ENCODE measurements around the gene PBXIP1.
"Not testable (repeated sequence)": the region's sequence is repeated elsewhere in the genome, so short reads cannot be mapped to it uniquely, and the experiment has no call there.

The PBXIP1 gene

DNA sequence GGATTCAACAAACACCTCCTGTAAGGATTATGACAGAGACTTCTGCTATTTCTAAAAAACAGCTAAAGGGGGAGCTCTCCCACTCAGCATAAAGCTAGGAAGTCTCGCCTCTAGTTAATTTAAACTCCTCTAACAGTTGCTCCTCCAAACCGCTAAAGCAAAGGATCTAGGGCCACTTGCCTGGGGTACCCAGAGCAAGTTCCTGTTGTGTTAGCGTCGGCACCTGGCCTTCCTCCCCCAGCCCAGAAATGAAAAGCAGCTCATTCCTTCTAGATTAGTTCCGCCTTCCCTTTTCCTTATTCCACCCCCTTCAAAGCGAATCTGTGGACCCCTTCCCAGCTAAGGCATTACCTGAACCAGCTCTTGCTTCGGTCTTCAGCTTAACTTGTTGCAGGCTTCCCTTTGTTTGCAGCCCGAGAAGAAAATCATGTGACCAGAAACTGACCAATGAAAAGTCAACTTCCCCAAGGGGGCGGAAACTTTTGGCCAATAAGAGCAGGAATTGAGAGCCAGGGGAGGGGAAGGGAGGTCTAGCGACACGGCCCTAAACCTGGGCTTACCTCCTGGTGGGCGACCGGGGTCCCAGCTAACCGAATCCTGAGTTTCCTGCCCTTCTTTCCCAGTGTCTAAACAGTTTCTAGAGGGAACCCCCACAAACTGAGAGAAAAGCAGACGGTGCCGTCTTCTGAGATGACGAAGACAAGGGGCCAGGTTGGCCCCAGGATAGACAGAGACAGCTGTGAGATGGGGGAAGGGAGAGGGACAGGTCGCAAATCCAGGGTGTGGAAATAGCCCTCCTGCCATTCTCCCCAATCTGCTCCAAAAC is at the start of gene PBXIP1:
Gene PBXIP1 (minus strand): TSS at position 382 of the 826 bp plus-strand sequence. CDS start 2,378 bp downstream, outside the sequence.
- peak; percentile 92 for DNase-seq (ENCODE audit: low spot score)

- DNase-seq (ENCODE audit: low spot score): peak; percentile 84
Measured at GRCh38 chr1:155005076-155006011, 49.4 kb upstream of the PBXIP1 start.

GRCh38 chr1:155004352-155005075 is 48.6 kb upstream of the PBXIP1 start:
- no peak for DNase-seq (ENCODE audit: low spot score)

DNA sequence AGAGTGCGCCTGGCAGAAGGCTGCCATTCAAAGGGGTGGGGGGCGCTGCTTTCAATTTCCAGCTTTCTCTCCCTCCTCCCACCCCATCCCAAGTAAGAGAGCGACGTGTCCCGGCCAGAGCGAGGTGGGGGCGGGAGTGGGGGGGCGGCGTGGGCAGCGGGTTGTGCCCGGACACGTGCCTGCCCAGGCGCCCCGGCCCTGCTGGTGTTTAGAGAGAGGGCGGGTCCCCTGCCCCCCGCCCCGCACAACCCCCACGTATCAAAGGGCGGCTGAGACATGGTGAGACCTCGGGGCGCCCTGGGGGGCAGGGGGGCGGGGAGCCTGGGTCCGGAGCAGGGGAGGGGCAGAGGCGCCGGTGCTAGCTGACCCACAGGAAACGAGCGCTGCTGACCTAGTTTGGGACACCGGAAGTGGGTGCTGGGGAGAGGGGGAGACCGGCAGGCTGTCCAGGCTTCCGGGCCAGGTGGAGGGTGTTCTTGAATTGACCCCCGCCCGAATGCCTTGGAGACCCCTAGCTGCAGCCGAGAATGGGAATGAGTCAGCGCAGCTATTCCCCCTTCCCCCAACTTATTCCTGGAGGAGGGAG is 48.0 kb upstream of the PBXIP1 start:
- peak; percentile 66 for DNase-seq (ENCODE audit: low spot score)

- DNase-seq (ENCODE audit: low spot score): no peak
Measured at GRCh38 chr1:155003227-155003765, 47.4 kb upstream of the PBXIP1 start.

GRCh38 chr1:155002464-155003226 is 46.7 kb upstream of the PBXIP1 start, which contains the start of gene ZBTB7B:
TSS of gene ZBTB7B (plus strand) at chr1:155002802. CDS start at chr1:155014661, 11,859 bp downstream.
- DNase-seq (ENCODE audit: low spot score): no peak

DNA sequence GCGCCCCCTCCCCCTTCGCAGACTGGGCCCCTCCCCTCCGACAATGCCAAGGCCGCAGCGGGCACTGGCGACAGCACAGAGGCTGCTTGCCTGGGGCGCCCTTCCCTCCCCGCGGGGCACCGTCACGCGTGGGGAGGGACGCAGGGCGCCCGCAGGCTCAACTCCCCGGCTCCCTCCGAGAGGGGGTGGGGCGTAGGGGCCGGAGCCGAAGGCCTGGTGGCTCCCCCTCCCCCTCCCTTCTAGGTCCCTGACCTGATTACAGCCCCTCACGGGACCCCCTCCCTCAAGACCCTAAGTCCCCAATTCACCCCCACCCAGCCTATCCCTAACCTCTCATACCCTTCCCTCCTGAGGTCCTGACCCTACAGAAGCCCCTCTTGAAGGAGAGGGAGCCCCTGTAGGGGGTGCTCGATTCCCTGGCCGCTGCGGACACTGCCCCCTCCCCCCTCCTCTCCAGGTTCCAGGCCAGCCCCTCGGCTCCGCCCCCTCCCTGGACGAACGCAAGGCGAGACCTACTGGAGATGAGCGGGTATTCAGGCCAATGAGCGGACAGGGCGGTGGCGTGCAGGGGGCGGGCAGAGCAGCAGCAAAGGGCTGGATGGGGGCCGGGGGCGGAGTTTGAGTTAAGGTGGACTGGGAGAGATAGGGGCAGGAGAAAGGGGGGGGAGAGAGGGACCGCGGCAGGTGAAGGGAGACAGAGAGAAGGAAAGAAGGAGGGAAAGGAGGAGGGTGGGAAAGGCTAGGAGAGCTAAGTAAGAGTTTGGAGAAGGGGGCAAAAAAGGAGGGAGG is 46.0 kb upstream of the PBXIP1 start:
- peak; percentile 100 for DNase-seq (ENCODE audit: low spot score)

- DNase-seq (ENCODE audit: low spot score): no peak
Measured at GRCh38 chr1:155001425-155001674, 45.5 kb upstream of the PBXIP1 start.

DNA sequence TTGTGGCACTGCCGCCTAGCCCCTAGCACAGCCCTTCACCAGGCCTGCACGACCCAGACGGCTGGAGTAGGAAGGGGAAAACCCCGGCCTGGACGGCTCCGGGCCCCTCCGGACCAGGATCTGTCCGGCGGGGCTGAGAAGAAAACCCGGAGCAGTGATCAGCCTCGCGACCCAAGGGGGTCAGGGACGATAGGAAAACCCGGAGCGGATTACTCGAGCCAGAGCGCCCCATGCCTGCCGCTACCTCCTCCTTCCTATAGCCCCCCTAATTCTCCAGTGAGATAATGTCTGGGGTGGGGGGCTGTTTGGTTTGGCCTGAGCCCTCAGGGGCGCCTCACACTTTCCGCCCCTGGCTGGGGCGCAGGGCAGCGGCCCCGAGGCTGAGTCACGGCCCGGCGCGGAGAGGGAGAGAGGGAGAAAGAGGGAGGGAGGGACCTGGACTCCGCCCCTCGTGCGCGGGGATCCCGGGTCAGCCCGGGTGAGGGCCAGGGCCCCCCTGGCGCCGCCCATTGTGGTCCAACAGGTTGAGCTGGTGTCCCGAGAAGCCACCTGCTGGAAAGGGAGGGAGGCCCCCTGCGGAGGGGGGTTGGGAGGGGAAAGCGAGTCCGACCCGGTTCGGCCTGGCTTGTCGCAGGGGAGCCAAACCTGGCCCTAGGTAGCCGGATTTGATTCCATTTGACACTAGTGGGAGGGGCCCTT is 45.0 kb upstream of the PBXIP1 start:
- DNase-seq (ENCODE audit: low spot score): peak; percentile 86

GRCh38 chr1:155000411-155000725 is 44.5 kb upstream of the PBXIP1 start:
- DNase-seq (ENCODE audit: low spot score): no peak

DNA sequence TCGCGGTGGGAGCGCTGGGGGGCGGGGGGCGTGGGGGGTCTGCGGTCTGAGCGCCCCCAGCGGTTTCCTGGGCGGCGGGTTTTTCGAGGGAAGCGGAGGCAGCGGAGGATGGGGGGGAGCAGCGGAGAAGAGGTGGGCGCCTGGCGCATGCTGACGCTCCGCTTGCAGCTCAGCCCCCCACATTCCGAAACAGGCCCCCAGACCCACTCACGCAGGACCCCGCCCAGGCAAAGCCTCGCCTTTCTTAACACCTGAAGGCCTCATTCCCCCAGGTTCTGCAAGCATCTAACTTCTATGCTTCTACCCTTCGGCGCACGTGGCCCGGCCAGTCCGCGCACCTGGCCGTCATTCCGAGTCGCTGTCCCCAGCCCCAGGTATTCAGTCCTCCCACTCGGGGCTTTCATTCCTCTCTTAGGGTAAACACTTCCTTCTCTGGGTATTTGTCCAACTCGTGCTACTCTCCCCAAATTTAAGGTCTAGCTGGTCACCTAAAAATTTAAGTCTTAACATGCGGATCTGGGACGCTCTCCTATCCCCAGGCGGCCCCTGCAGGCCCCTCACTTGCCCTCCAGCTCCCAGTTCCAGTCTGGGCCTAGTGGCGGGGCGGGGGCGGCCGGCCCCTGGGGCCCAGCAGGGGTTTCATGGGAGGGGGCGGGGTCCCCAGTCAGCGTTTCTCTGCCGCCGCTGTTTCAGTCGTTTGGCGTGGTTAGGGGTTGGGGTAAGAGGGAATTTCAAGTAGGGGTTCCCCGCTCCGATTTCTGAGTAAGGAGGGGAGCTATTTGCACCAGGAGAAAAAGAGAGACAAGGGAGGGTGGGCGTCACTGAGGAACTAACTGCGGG is 43.9 kb upstream of the PBXIP1 start:
- no peak for DNase-seq (ENCODE audit: low spot score)

GRCh38 chr1:154998818-154999570 is 43.1 kb upstream of the PBXIP1 start:
- peak; percentile 73 for DNase-seq (ENCODE audit: low spot score)

- DNase-seq (ENCODE audit: low spot score): no peak
Measured at GRCh38 chr1:154998201-154998780, 42.4 kb upstream of the PBXIP1 start.

DNA sequence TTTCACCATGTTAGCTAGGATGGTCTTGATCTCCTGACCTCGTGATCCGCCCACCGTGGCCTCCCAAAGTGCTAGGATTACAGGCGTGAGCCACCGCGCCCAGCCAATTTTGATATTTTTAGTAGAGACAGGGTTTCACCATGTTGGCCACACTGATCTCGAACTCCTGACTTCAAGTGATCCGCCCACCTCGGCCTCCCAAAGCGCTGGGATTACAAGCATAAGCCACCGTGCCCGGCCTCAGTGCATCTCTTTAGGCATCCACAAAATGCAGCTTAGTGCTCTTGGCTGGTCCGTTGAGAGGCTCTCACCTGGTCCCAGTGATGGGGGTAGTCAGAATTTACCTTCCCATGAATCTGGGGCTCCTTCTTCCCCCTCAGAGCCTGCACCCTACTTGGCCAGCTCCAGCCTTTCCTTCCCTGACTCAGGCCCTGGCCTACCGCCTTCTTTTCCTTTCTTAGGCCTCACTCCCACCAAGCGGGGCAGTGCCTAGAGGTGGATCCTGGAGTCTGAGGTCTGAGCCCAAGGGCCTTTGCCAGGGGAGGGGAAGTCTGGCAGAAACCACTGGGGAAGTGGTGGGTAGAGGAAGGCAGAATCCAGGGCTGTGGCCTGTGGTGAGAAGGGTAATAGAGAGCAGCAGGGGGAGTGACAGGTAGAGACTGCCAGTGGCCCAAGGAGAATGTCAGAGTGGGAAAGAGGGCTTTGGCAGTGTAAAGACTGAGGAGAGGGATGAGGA is 41.2 kb upstream of the PBXIP1 start:
- no peak for DNase-seq (ENCODE audit: low spot score)

GRCh38 chr1:154995301-154995983 is 39.5 kb upstream of the PBXIP1 start:
- not testable (repeated sequence) for DNase-seq (ENCODE audit: low spot score)

DNA sequence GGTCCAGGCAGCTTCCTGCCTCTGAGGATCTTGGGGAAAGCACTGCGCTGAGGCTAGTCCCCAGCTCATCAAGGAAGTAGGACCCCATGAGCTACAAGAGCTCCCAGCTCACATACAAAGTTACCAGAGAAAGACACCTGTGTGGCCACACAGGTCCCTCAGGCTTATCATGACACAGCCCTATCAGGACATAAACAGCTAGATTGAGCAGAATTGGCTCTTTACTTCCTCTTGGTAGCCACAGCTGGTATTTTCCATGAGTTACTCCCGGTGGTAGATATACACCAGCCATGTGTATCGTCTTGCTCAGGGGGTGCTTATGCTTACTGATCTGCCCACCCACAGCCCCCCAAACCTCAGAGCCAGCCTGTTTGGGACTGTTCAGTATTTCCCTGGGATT is 38.7 kb upstream of the PBXIP1 start:
- no peak for DNase-seq (ENCODE audit: low spot score)
